Motor neuron (in vitro differentiated cells): Measurements from ENCODE around the gene LRP2BP. TPM values are rescaled to one million over a fixed set of nuclear protein-coding genes. Genes with fewer than 3 reads are reported as not detected.
A peak's percentile ranks its signal among the peaks of the same experiment; 100 is the strongest.
"Not testable (repeated sequence)": the region's sequence is repeated elsewhere in the genome, so short reads cannot be mapped to it uniquely, and the experiment has no call there.

Experiments
- ATAC-seq, 8 experiments: fragments of 200-7000 bp; cut with Tn5 transposase; replicated peaks in 6 of 8; 2 replicates each; pipeline ENCODE4 v1.8.0; 2021; ENCODE audit warnings: mild to moderate bottlenecking in 8 of 8, moderate library complexity in 8 of 8
- H3K27ac ChIP-seq, 2 donors: fragments of 250-450 bp; sonication (Bioruptor Pico); 2 replicates each; pipeline ENCODE4 v1.9.0; 2021; ENCODE audit warnings: antibody characterized with exemption in 2 of 2, mild to moderate bottlenecking in 2 of 2, moderate library complexity in 1 of 2
- H3K4me1 ChIP-seq, 2 donors: fragments of 250-450 bp; sonication (Bioruptor Pico); replicated peaks in 1 of 2; 2 replicates each; pipeline ENCODE4 v1.6.1; 2021; ENCODE audit warnings: antibody characterized with exemption in 2 of 2, mild to moderate bottlenecking in 2 of 2, moderate library complexity in 1 of 2
- H3K4me3 ChIP-seq, 5 donors: fragments of 250-450 bp; sonication (Bioruptor Pico); 2 replicates each; pipeline ENCODE4 v1.9.0; 2021; ENCODE audit warnings: antibody characterized with exemption in 5 of 5, mild to moderate bottlenecking in 5 of 5, moderate library complexity in 4 of 5
- WGBS, 10 experiments: fragments of 450-650 bp; shearing (Covaris generic); methylation state at CpG; one replicate each; pipeline ENCODE4 v1.0.0; 2022; 5-methylcytosine and 5-hydroxymethylcytosine counted together
- in situ Hi-C, 9 experiments: fragments of 400-800 bp; cut with MboI; loops; one replicate each; pipeline ENCODE4 v1.15.0; 2021; ENCODE audit warnings: low sequenced_read_pairs in 9 of 9, low pct_unique_long_range_greater_than_20kb in 2 of 9; ENCODE audit not compliant: unreplicated experiment in 9 of 9
- total RNA-seq, 8 experiments: library from RNA; unstranded; fragments of 300-600 nt; gene quantifications; 2 replicates each; pipeline versions ENCODE4 v1.2.3 to v1.2.4, GENCODE V29; 2022

The LRP2BP gene
- total RNA-seq, 8 experiments from 2014 or later = 1.5 to 19.6 (median 7.4) TPM

DNA sequence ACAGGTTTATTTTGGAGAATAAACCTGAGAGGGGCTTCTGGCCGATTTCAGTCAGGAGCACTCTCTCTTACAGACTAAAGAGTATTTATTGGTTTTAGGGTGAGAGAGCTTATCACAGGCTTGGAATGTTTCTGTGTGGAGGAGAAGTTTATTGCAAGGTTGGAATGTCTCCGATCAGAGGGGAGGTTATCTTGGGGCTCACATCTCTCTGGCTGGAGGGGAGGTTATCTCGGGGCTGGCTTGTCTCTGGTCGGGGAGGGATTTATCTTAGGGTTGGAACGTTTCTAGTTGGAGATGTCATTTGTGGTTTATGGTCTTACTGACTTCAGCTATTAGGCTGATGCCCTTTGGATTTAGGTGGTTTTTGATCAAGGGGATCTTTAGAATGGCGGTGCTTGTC is 71.4 kb downstream of the LRP2BP start:
- H3K27ac ChIP-seq, H3K4me1 ChIP-seq, in situ Hi-C loops, ATAC-seq, H3K4me3 ChIP-seq: not testable (repeated sequence)
- 55 to 100% (median 87%) methylated on average over 1 to 5 of the region's 6 CpGs for WGBS, 10 experiments

DNA sequence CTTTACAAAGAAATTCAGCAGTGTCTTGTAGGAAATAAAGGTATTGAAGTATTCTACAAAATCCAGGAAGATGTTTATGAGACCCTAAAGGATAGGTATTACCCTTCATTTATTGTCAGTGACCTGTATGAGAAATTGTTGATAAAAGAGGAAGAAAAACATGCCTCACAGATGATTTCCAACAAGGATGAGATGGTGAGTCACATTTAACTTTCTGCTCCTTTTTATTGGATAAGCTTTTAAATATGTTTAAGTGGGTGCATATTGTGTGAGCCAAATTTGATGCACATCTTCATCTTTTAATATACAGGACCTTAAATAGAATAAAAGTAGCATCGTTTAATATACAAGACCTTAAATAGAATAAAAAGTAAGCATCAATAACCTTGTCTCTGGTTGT is 72.1 kb downstream of the LRP2BP start:
- no peak for ATAC-seq
- Histone ChIP-seq H3K27ac (no peak overlapping the region), H3K4me3 (no peak overlapping the region), H3K4me1 (no peaks in the 10 kb centered on the region)
- in situ Hi-C loops = no loop called here
- 60 to 100% (median 83%) methylated on average over 1 of the region's 1 CpG; no CpG with 5 or more reads in 3 of the 10 experiments for WGBS, 10 experiments

GRCh38 chr4:185322803-185323202 is 72.9 kb downstream of the LRP2BP start:
- Histone ChIP-seq H3K4me3 (no peak overlapping the region), H3K27ac (no peak overlapping the region), H3K4me1 (no peaks in the 10 kb centered on the region)
- WGBS, 10 experiments = 10 to 95% (median 90%) methylated on average over 2 of the region's 2 CpGs; no CpG with 5 or more reads in 1 of the 10 experiments
- peak in 3 of 8 experiments; percentile 72 to 94 (median 88) for ATAC-seq
- in situ Hi-C loops = no loop called here

- Histone ChIP-seq H3K27ac (no peak overlapping the region), H3K4me1 (no peaks in the 10 kb centered on the region), H3K4me3 (no peak overlapping the region)
- in situ Hi-C loops = no loop called here
- no peak for ATAC-seq
- WGBS, 10 experiments = 29 to 75% (median 47%) methylated on average over 1 to 2 of the region's 2 CpGs
These were observed 77.0 kb downstream of the LRP2BP start for GRCh38 chr4:185318679-185319078.

DNA sequence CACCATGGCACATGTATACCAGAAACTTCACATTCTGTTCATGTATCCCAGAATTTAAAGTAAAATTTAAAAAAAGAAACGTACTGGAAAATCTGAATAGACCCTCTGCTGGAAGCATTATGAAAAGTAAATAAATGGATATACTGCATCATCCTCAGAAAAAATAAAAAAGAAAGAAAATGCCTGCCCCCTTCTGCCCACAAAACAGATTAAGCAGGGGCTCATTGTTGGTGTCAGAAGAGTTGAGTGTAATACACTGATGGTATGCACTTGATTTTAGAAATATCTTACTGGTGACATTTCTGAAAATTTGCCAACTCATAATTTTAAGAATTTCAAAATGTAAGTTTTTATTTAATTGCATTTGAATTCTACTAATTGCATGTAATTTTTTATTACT is 77.8 kb downstream of the LRP2BP start:
- WGBS, 10 experiments = 88 to 100% (median 100%) methylated on average over 1 of the region's 1 CpG; no CpG with 5 or more reads in 1 of the 10 experiments
- no peak for ATAC-seq
- Histone ChIP-seq H3K4me3 (no peak overlapping the region), H3K27ac (no peak overlapping the region), H3K4me1 (no peaks in the 10 kb centered on the region)
- in situ Hi-C loops = no loop called here

DNA sequence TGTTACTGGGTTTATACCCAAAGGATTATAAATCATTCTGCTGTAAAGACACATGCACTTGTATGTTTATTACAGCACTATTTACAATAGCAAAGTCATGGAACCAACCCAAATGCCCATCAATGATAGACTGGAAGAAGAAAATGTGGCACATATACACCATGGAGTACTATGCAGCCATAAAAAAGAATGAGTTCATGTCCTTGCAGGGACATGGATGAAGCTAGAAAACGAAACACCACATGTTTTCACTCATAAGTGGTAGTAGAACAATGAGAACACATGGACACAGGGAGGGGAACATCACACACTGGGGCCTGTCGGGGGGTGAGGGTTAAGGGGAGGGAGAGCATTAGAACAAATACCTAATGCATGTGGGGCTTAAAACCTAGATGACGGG is 78.3 kb downstream of the LRP2BP start:
- H3K4me1 ChIP-seq, H3K27ac ChIP-seq, in situ Hi-C loops, H3K4me3 ChIP-seq, ATAC-seq: not testable (repeated sequence)
- 80 to 100% (median 89%) methylated on average over 1 of the region's 3 CpGs; no CpG with 5 or more reads in 5 of the 10 experiments for WGBS, 10 experiments

Other genes starting within 250 kb of the LRP2BP start
- 10 to 100 TPM; 19.1 to 58.6 (median 32.9) TPM for gene CFAP97, start 191.9 kb downstream of the LRP2BP start, total RNA-seq
- 10 to 100 TPM; 13.1 to 55.4 (median 20.2) TPM for gene SNX25, start 186.3 kb downstream of the LRP2BP start, total RNA-seq
- gene ANKRD37, start 917 bp upstream of the LRP2BP start, total RNA-seq = 10 to 100 TPM in 6 of 8 experiments, 1 to 10 TPM in 2; 4.8 to 30.9 (median 12.9) TPM
- 10 to 100 TPM; 15.6 to 59.3 (median 35.1) TPM for gene UFSP2, start 30.0 kb upstream of the LRP2BP start, total RNA-seq
- gene CCDC110, start 75.8 kb upstream of the LRP2BP start, total RNA-seq = 1 to 10 TPM in 6 of 8 experiments, under 1 TPM in 2; 0.42 to 7.6 (median 1.2) TPM
- gene PDLIM3, start 139.6 kb upstream of the LRP2BP start, total RNA-seq = 100 to 1,000 TPM in 1 of 8 experiments, 10 to 100 TPM in 1, 1 to 10 TPM in 4, under 1 TPM in 2; 0.71 to 291 (median 6.1) TPM